RWPE2 (cell line): ENCODE data around the gene LETM1.

Source experiments
- ATAC-seq: fragments of 200-7000 bp; cut with Tn5 transposase; 3 replicates; pipeline ENCODE4 v1.9.1; 2021; ENCODE audit warnings: low read depth
- DNase-seq: peaks from one replicate; pipeline ENCODE4 v3.0.0-alpha.2; 2020; ENCODE audit warnings: low spot score
- H3K27ac ChIP-seq: fragments of 450-650 bp; 2 replicates; pipeline ENCODE4 v1.5.1; 2017; ENCODE audit warnings: mild to moderate bottlenecking; ENCODE audit not compliant: poor library complexity, severe bottlenecking
- H3K27me3 ChIP-seq: fragments of 250-450 bp; sonication (Bioruptor Pico); 2 replicates; pipeline ENCODE4 v1.5.1; 2021; ENCODE audit warnings: mild to moderate bottlenecking, moderate library complexity; ENCODE audit not compliant: insufficient read depth, poor library complexity, severe bottlenecking
- H3K36me3 ChIP-seq: fragments of 250-450 bp; sonication (Bioruptor Pico); 2 replicates; pipeline ENCODE4 v1.5.1; 2020; ENCODE audit warnings: low read depth, mild to moderate bottlenecking, moderate library complexity
- H3K4me1 ChIP-seq: fragments of 250-450 bp; sonication (Bioruptor Pico); 2 replicates; pipeline ENCODE4 v1.5.1; 2021; ENCODE audit warnings: mild to moderate bottlenecking, moderate library complexity; ENCODE audit not compliant: insufficient read depth, poor library complexity, severe bottlenecking
- H3K4me3 ChIP-seq: fragments of 250-450 bp; sonication (Bioruptor Pico); 2 replicates; pipeline ENCODE4 v1.5.1; 2021; ENCODE audit warnings: mild to moderate bottlenecking, moderate library complexity; ENCODE audit not compliant: severe bottlenecking
- H3K9me3 ChIP-seq: fragments of 250-450 bp; sonication (Bioruptor Pico); 2 replicates; pipeline ENCODE4 v1.5.1; 2021; ENCODE audit warnings: mild to moderate bottlenecking, moderate library complexity; ENCODE audit not compliant: severe bottlenecking
- CTCF ChIP-seq: fragments of 450-650 bp; IDR thresholded peaks from one replicate; pipeline ENCODE4 v1.5.1; 2017; ENCODE audit warnings: mild to moderate bottlenecking, moderate library complexity; ENCODE audit not compliant: poor library complexity, severe bottlenecking

LETM1 gene

GRCh38 chr4:1769692-1770091 is 86.3 kb downstream of the LETM1 start:
- peaks cover 8% of the 10 kb centered on the region for H3K4me1 ChIP-seq
- DNase-seq, result no peak

GRCh38 chr4:1768367-1769034 is 87.5 kb downstream of the LETM1 start:
- Histone ChIP-seq H3K27ac (no peak overlapping the region), H3K36me3 (no peaks in the 10 kb centered on the region), H3K27me3 (no peaks in the 10 kb centered on the region), H3K9me3 (no peaks in the 10 kb centered on the region), H3K4me1 (peaks cover 8% of the 10 kb centered on the region), H3K4me3 (no peak overlapping the region)
- no peak for TF ChIP-seq CTCF
- DNase-seq (no peak), ATAC-seq (no peak)

More at GRCh38 chr4:1769692-1770091, 86.3 kb downstream of the LETM1 start:
- Histone ChIP-seq H3K9me3 (no peaks in the 10 kb centered on the region), H3K4me3 (no peak overlapping the region), H3K27ac (no peak overlapping the region), H3K36me3 (no peaks in the 10 kb centered on the region), H3K27me3 (no peaks in the 10 kb centered on the region)
- ATAC-seq, result no peak
- TF ChIP-seq CTCF, result no peak

DNA sequence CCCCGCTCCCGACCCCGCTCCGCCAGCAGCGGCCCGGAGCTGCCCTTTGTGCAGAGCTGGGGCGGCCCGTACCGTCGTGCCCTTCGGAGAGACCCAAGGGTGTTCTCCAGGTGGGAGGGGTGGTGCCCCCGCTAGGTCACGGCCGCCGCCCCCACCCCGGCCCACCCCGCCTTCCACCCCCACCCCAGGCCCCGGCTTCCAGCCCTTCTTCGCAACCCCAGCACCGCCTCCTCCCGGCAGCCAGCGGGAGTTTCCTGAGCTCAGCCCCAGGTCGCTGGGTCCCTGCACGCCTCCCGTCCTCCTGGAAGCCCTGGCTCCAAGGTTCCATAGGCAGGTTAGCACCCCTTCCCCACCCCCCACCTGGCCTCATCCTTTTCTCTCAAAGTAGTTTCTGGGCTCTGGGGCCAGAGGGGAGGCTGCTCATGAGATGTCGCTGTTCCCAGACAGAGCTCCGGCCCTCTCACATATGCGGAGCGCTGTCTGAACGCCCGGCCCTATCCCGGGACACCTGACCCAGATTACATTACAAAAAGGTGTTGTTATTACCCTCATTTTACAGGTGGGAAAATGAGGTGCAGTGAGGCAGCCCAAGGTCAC is 88.1 kb downstream of the LETM1 start:
- DNase-seq (no peak), ATAC-seq (no peak)
- peak overlapping the region; percentile 34 for H3K4me3 ChIP-seq
- H3K27ac ChIP-seq, result no peak overlapping the region
- peaks cover 6% of the 10 kb centered on the region for H3K4me1 ChIP-seq
- no peaks in the 10 kb centered on the region for H3K36me3 ChIP-seq
- no peaks in the 10 kb centered on the region for H3K9me3 ChIP-seq
- TF ChIP-seq CTCF, result peak; percentile 16
- H3K27me3 ChIP-seq, result no peaks in the 10 kb centered on the region

- no peaks in the 10 kb centered on the region for H3K9me3 ChIP-seq
- peaks cover 6% of the 10 kb centered on the region for H3K4me1 ChIP-seq
- no peaks in the 10 kb centered on the region for H3K36me3 ChIP-seq
- DNase-seq (no peak), ATAC-seq (no peak)
- H3K4me3 ChIP-seq, result peak overlapping the region; percentile 34
- no peak overlapping the region for H3K27ac ChIP-seq
- H3K27me3 ChIP-seq, result no peaks in the 10 kb centered on the region
- TF ChIP-seq CTCF, result no peak
Observed at GRCh38 chr4:1767061-1767769, 88.7 kb downstream of the LETM1 start.
